HG02610 (cell line): ENCODE results near the gene MED29.

Experiments
- ATAC-seq: cut with Tn5 transposase; IDR thresholded peaks from one replicate; pipeline ENCODE4 v1.9.1; 2021; ENCODE audit warnings: mild to moderate bottlenecking, moderate library complexity; ENCODE audit not compliant: unreplicated experiment

MED29 gene

DNA sequence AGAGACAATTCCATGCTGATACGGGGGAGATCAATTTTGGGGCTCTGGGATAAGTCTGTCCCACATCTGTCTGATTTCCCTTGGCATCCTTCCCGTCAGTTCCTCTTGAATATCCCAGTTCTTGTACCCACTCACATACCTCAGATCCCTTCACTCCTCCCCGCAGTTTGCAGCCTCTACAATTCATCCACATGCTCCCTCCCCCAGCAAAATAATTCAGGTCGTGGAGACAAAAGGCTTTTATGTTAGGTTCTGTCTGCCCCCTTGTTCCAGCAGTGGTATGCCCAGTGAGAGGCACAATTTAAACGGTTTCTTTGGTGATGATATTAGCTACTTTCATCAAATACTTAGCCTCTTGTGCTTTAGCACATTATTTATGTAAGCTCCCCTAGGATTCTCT, 35.0 kb downstream of the MED29 start:
- no peak for ATAC-seq

DNA sequence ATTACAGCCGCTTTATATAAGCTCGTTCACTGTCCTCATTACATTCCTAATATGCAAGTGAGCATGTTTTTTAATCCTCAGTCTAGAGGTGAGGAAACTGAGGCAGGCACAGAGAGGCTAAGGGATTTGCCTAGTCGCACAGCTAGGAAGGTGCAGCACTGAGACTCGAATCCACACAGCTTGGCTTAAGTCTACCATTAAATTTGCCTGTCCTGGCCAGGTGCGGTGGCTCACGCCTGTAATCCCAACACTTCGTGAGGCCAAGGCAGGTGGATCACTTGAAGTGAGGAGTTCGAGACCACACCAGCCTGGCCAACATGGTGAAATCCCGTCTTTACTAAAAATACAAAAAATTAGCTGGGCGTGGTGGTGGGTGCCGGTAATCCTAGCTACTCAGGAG, 36.5 kb downstream of the MED29 start:
- ATAC-seq, result no peak

DNA sequence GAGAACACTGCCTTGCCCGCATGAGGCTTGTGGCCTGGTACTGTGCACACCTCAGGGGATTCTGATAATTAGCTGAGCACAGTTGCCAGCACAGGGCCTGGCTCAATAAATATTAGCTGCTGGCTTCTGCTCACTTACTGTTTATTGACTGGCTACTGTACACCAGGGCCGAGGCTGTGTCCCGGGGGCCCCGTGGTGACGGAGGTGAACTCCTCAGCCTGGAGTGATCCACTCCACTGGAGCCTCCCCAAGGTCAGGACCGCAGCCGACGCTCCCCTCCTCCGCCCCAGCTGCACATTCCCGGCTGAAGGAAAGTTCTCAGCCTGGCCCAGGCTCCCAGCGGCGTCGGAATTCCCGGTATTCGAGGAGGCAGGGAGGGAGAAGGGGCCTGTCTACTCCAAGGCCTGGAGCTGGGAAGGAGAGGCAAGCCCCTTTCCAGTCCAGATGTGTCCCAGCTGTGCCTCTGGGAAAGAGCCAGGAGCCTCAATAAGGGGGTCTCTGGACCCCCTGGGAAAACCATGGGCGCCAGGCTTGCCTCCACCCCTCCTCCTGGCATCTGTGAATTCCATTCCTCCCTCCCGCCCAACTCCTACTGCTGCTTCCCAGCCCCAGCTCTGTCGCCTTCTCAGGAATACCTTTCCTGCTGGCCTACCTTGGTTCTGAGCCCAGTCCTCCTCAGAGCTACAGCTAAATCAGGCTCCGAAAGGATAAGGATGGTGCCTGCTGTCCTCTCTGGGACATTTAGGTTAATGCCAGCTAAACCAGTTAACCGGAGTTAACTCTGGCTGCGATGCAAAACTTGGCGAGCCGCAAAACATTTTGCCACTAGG, 37.3 kb downstream of the MED29 start:
- no peak for ATAC-seq

DNA sequence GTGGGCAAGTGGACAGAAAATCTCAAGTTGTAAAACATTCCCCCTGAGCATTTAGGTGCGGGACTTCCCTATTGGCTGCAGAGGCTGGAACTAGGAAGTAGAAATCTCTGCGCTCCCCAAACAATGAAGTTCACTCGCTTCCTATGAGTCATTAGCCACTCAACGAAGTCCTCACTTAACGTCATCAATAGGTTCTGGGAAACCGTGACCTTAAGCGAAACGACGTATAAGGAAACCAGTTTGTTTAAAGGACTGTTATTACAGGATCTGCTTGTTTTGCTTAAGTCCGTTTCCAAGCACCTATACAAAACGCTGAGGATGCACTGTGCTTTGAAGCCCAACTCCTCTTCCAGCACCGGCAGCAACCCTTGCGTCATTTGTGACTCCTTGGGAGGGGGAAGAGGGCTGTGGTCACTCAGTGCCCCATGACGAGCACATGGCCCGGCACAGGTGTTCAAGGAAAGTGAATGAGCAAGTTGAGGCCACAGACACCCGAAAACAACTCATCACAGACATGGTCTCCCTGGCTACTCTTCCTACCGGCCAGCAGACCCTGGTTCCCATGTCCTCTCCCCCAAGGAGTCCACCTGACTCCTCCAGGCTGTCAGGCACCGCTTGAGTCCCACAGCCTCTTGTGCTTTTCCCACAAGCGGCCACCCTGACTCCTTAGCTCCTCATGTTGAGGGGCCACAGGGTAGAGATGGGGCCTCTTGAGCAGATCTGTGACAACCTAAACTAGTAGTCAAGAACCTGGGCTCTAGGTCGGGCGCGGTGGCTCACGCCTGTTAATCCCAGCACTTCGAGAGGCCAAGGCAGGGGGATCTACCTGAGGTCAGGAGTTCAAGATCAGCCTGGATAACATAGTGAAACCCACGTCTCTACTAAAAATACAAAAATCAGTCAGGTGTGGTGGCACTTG, 39.8 kb downstream of the MED29 start:
- ATAC-seq, result no peak

DNA sequence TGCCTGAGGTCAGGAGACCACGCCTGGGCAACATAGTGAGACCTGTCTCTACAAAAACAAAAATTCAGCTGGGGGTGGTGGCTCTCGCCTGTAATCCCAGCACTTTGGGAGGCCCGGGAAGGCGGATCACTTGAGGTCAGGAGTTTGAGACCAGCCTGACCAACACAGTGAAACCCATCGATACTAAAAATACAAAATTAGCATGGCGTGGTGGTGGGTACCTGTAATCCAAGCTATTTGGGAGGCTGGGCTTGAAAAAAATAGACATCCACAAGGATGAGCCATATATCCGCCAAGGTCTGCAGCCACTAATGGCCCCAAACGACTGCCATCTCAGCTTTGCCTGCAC, 41.5 kb downstream of the MED29 start:
- no peak for ATAC-seq

DNA sequence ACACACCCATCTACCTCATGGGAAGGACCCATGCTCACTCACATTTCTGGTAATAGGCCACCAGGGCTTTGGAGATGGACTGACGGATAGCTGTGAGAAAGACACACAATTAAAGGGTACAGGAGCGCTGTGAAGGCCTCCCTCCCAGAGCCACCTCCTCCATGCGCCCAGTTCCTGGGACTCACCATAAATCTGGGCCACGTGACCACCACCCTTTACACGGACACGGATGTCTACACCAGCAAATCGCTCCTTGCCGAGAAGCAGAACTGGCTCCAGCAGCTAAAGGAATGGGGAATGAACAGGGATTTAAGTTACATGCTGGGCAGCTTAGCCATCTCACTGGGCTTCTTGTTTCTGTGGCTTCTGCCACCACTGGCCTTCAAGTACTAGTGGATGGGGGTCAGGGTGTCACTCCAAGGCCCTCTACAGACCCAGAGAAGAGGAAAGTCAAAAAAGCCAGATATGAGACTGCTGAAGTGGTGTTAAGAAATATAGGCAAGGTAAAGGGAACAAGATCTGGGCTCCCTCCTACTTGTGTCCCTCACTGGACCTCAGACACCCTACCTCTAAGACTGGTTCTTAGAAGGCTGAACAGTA, 42.4 kb downstream of the MED29 start:
- ATAC-seq, result no peak

DNA sequence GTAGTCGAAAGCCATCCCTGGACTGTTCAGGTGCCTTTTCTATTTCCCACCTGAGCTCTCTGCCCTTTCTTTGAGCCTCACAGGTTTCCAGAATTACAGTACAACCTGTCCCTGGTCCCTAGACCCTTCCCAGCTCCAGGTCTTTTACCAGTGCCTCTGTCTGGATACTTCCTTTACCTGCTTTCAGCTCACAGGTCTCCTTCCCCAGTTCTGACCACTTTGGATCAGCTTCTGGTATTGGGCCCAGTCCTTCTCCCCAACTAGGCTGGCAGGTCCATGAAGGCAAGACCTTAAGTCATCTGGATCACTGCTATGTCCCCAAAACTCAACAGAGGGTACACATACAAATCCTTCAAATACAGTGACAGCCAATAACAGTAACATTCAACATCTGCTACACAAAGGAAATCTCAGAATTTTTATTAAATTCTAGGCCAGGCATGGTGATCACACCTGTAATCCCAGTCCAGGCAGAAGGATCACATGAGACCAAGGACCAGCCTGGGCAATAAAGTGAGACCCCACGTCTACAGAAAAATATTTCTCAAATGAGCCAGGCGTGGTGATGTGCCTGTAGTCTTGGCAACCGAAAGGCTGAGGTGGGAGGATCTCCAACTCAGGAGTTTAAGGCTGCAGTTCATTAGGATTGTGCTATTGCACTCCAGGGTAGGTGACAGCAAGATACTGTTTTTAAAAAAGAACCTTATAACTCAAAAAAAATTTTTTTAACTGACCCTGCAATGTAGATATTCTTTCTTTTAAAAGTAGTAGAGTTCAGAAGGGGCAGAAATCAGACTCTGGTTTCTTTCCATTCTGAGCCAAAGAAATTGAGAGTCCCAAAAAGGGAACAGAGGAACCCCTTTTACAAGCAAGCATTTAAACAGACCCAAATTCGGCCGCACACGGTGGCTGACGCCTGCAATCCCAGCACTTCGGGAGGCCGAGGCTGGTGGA, 43.2 kb downstream of the MED29 start:
- no peak for ATAC-seq

DNA sequence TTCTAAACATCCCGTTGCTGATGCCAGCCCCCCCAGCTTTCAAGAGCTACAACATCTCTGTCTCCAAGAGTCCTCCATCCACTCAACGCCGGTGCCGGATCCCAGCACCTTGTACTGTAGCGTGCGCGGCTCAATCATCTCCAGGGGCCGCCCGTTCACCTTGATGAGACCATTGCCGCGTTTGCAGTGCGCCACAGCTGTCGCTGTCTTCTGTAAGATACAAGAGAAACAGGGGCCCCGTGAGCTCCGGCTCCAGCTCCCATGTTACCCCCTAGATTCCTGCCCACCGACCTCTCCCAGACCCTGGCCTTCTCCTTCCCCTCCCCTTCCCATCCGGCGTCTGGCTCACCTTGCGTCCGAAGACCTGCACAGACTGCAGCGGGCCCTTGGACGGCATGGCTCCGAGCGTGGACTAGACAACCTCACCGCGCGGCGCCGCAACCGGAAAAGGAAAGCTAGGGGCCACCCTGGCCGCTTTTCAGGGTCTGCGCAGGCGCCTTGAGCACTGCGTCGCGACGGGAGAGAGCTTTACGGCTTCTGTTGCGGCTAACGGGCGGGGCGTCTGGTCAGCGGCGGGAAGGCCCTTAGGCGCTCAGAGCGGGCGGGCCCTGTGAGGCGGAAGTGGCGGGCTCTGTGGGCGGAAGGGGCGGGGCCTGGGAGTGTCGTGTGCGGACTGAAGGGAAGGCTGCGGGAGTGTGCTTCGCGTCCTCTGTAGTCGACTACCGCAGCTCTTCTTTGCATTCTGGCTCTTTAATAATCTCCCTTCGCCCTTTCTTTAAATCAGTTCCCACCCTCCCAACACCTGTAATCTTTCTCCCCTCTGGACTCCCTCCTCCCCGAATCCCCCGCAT, 44.5 kb downstream of the MED29 start, which contains the start of gene RPS16:
TSS of gene RPS16 (minus strand) at position 451 of the 851 bp plus-strand sequence. CDS start at position 397, 54 bp downstream.
- peak; percentile 84 for ATAC-seq

DNA sequence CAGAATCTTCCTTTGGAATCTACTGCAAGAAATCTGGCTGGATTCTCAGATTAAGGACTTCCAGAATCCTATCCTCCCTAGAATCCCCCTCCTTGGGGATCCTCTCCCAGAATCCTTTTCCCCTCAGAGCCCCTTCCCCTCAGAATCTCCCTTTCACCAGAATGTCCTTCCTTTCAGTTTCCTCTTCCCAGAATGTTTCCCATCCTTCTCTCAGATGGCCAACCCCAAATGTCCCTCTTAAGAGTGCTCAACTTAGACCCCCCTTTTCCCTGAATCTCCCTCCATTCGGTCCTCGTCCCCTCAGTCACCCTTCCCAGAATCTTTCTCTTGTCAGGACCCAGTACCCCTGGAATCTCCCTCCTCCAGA, 45.2 kb downstream of the MED29 start:
- ATAC-seq, result no peak

DNA sequence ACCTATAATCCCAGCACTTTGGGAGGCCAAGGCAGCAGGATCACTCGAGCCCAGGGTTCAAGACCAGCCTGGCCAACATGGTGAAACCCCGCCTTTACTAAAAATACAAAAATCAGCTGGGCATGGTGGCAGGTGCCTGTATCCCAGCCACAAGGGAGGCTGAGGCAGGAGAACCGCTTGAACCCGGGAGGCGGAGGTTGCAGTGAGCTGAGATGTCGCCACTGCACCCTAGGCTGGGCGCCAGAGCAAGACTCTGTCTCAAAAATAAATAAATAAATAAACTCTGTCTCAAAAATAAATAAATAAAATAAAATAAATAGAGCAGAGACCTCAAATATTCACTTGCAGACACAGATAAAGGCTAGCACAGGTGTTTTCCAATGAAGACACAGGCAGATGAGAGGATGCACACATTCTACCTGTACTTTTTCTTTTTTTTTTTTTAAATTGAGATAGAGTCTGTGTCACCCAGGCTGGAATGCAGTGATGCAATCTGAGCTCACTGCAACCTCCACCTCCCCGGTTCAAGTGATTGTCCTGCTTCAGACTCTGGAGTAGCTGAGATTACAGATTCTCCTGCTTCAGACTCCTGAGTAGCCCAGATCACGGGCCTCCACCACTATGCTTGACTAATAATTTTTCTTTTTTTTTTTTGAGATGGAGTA, 47.2 kb downstream of the MED29 start:
- no peak for ATAC-seq

DNA sequence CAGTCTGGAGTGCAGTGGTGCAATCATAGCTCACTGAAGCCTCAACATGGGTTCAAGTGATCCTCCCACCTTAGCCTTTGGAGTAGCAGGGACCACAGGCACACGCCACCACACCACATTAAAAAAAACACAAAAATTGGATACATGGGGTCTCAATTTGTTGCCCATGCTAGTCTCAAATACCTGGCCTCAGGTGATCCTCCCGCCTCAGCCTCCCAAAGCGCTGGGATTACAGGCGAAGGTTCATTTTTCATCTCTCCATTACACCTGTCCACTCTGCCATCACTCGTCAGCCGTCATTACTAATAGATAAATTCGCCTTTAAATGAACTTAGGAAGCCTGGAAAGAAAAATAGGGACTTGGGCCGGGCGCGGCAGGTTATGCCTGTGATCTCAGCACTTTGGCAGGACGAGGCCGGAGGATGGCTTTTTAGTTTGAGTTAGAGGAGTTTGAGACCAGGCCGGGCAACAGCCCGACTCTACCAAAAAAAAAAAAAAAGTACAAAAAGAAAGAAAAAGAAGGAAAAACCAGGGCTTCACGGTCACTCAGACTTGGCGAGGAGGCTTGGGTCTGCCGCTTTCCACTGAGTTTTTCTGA, 53.5 kb downstream of the MED29 start:
- ATAC-seq, result no peak

DNA sequence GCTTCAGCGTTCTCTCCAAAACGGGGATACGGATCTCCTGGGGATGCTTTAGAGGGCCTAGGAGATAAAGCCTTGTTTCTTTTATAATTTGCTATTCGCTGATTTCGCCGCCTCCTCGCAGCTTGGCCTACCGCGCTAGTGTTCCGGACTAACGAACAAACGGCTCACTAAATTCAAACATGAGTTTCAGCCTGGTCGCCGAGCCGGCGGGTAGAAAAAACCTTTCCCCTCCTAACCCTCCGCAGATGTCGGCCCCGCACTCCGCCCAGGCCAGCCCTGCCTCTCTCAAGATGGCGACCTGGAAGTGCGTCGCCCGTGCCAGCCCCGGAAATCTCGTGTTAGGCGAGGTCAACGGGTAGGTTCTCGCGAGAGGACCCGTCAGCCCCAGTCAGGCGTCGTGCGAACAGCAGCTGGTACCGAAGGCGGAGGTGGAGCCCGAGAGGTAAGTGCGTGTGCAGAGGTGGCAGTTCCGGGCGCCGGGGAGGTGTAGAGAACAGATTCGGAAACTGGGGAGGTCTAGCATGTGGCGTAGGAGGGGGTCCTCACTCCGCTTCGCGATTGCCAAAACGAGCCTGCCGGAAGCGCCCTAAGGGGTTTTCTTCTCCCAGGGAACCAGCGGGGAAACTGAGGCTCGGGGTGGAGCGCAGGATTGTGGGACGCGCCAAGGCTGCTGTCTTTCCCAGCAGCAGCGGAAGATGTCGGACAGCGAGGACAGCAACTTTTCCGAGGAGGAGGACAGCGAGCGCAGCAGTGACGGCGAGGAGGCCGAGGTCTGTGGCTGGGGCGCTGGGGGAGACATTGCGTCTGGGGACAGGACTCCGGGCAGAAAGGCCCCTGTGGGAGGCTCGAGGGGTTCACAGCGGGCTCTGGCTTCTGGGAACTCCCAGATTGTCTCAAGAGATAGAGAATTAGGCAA, 54.3 kb downstream of the MED29 start, which contains the start of gene SUPT5H:
TSS of gene SUPT5H (plus strand) at position 387 of the 916 bp plus-strand sequence. CDS start at position 696, 309 bp downstream.
- peak; percentile 86 for ATAC-seq

DNA sequence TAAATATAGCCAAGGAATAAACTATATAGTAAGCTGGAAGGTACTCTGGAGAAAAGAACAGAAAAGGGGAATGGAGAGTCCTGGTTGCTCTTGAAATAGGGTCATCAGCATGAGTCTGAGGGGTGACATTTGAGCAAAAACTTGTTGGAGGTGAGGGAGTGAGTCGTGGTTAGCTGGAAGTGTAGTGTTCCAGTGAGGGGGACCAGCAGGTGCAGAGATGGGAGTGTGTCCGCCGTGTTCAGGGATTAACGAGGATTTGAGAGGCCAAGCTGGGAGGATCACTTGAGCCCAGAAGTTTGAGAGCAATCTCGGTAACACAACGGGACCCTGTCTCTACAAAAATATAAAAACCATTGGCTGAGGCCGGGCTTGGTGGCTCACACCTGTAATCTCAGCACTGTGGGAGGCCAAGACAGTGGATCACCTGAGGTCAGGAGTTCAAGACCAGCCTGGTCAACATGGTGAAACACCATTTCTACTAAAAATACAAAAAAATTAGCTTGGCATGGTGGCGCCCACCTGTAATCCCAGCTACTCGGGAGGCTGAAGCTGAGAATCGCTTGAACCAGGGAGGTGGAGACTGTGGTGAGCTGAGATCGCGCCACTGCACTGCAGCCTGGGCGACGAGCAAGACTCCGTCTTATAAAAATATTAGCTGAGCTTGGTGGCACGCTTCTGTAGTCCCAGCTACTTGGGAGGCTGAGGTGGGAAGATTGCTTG, 55.3 kb downstream of the MED29 start:
- no peak for ATAC-seq

DNA sequence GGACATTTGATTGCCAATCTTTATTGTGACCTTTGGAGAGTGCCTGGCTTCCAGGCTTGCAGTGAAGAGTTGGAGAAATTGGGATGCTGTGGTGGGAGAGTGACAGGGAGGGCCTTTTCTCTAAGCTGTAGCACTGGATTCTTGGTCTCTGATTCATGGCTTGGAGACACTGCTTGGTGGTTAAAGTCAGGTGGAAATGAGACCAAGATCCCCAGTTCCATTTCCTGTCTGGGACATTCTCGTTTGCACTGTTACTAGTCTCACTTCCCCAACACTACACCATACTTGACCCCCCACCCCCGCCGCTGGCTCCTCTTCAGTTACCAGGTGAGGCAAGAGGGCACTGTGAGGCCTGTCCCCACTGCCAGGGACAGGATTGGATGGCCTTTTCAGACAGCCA, 57.1 kb downstream of the MED29 start:
- no peak for ATAC-seq

DNA sequence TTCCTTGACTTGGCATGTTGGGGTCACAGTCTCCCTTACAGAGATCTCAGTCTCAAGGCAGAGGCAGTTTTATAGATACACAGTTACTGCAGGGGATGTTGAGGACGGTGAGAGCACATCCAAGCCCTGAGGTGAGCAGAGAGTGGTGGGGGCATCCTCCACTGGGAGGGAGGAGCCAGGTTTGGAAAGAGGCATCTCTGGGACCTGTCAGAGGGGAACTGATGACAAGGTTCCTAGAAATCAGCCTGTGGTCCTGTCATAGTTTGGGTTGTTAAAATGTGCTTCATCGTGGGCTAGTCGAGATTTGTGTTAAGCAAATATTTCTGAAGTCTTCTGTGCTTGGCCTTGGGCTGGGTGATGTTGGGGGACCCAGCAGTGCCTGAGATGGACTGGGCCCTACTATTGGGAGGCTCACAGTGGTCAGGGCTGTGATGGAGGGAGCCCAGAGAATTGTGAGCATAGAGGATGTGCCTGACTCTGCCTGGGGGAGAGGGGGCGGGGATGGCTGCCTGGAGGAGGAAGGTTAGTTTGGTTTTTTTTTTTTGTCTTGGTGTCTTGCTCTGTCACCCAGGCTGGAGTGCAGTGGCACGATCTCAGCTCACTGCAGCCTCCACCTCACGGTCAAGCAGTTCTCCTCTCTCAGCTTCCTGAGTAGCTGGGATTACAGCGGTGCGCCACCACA, 58.1 kb downstream of the MED29 start:
- no peak for ATAC-seq
